ENCODE results near the gene FCN3. TPM values are rescaled to one million over a fixed set of nuclear protein-coding genes. Genes with fewer than 3 reads are reported as not detected.

The FCN3 gene
- total and polyA plus RNA-seq, 10 of the 15 experiments (the other 5 are each of a cell fraction or from before 2014, with no cell fraction given): 0.28 TPM; not detected in 9

GRCh38 chr1:27353166-27353565, 21.5 kb downstream of the FCN3 start:
- no peaks in the 10 kb centered on the region for H3K36me3 ChIP-seq (ENCODE audit: control insufficient read depth in 2 of 2, insufficient read depth in 2 of 2, low read length in 1 of 2)
- no peaks in the 10 kb centered on the region for H4K20me1 ChIP-seq (ENCODE audit: control insufficient read depth, insufficient read depth)
- ChIA-PET POLR2A (no interaction called here), RAD21 (ENCODE audit: unreplicated experiment) (no interaction called here), CTCF (interaction anchor here (1.1 to 8.7 kb wide), 5 partner anchors 12 to 55 kb away, joined by 3 to 126 read pairs (median 14); partner anchors contain the start of gene GPR3), SMC1A (ENCODE audit: uncharacterized antibody, unreplicated experiment) (interaction anchor here (1.2 kb wide), 1 partner anchor 34 kb away, joined by 3 read pairs; no protein-coding TSS in a partner anchor)
- DNase-seq (ENCODE audit: low read depth, low spot score): no peak
- WGBS (ENCODE audit: insufficient coverage, insufficient replicate concordance, low lambda C conversion rate, missing lambda C conversion rate): 96% methylated on average over 13 of the region's 13 CpGs
- no peak overlapping the region for H3K4me2 ChIP-seq (ENCODE audit: control insufficient read depth, insufficient read depth)
- TF ChIP-seq POLR2A (IDR thresholded peaks at IDR 0.05; ENCODE audit: low read depth, low read length) (0 out of 2 replicates have a peak, but pooled peaks have one; percentile 26), SUPT20H (IDR thresholded peaks at IDR 0.05; ENCODE audit: borderline replicate concordance, control insufficient read depth, low read depth, low read length) (no peak)
- no peak overlapping the region for H3K4me3 ChIP-seq
- peaks cover 4% of the 10 kb centered on the region for H3K4me1 ChIP-seq (ENCODE audit: control insufficient read depth, insufficient read depth, low read length)
- no peak overlapping the region for H3K27ac ChIP-seq (ENCODE audit: control insufficient read depth, insufficient read depth)
- in situ Hi-C loops (cut with MboI) (no loop called here), intact Hi-C loops (cut with micrococcal nuclease; ENCODE audit: unreplicated experiment) (no loop called here)
- H2AFZ ChIP-seq (ENCODE audit: control insufficient read depth, low read depth, low read length): no peak overlapping the region
- H3K9me3 ChIP-seq (replicated peaks; ENCODE audit: control insufficient read depth, insufficient read depth, low read length): no peaks in the 10 kb centered on the region
- H3K79me2 ChIP-seq (ENCODE audit: control insufficient read depth, insufficient read depth, low read length): no peaks in the 10 kb centered on the region
- H3K9ac ChIP-seq (ENCODE audit: control insufficient read depth, insufficient read depth, low read length): no peak overlapping the region
- no peaks in the 10 kb centered on the region for H3K27me3 ChIP-seq (replicated peaks in 1 of 2; ENCODE audit: control insufficient read depth in 2 of 2, insufficient read depth in 2 of 2, low read length in 1 of 2)
- BruUV-seq (replicated peaks): no TSS peak
- no peak for FAIRE-seq
- ATAC-seq: no peak

GRCh38 chr1:27351541-27352107, 23.0 kb downstream of the FCN3 start:
- CTCF ChIA-PET: interaction anchor here (0.6 to 8.7 kb wide), 5 partner anchors 20 to 83 kb away, joined by 3 to 126 read pairs (median 3); partner anchors contain the start of gene GPR3
- DNase-seq (ENCODE audit: low read depth, low spot score): no peak
- Histone ChIP-seq H4K20me1 (ENCODE audit: control insufficient read depth, insufficient read depth) (no peaks in the 10 kb centered on the region), H3K4me1 (ENCODE audit: control insufficient read depth, insufficient read depth, low read length) (no peaks in the 10 kb centered on the region; the same call in 1 of the 2 replicates), H3K79me2 (ENCODE audit: control insufficient read depth, insufficient read depth, low read length) (no peaks in the 10 kb centered on the region), H3K4me2 (ENCODE audit: control insufficient read depth, insufficient read depth) (no peak overlapping the region), H3K27me3 (replicated peaks in 1 of 2; ENCODE audit: control insufficient read depth in 2 of 2, insufficient read depth in 2 of 2, low read length in 1 of 2) (no peaks in the 10 kb centered on the region), H3K27ac (ENCODE audit: control insufficient read depth, insufficient read depth) (no peak overlapping the region), H2AFZ (ENCODE audit: control insufficient read depth, low read depth, low read length) (no peak overlapping the region), H3K9me3 (replicated peaks; ENCODE audit: control insufficient read depth, insufficient read depth, low read length) (no peaks in the 10 kb centered on the region), H3K4me3 (no peak overlapping the region), H3K36me3 (ENCODE audit: control insufficient read depth in 2 of 2, insufficient read depth in 2 of 2, low read length in 1 of 2) (no peaks in the 10 kb centered on the region), H3K9ac (ENCODE audit: control insufficient read depth, insufficient read depth, low read length) (no peak overlapping the region)
- FAIRE-seq: no peak
- 90% methylated on average over 7 of the region's 8 CpGs for WGBS (ENCODE audit: insufficient coverage, insufficient replicate concordance, low lambda C conversion rate, missing lambda C conversion rate)
- no peak for ATAC-seq
- POLR2A ChIA-PET: no interaction called here
- in situ Hi-C loops (cut with MboI) (no loop called here), intact Hi-C loops (cut with micrococcal nuclease; ENCODE audit: unreplicated experiment) (no loop called here)
- SMC1A ChIA-PET (ENCODE audit: uncharacterized antibody, unreplicated experiment): no interaction called here
- RAD21 ChIA-PET (ENCODE audit: unreplicated experiment): no interaction called here
- BruUV-seq (replicated peaks): no TSS peak
- no peak for TF ChIP-seq ZNF622 (IDR thresholded peaks at IDR 0.05)
- TF ChIP-seq SUZ12 (IDR thresholded peaks at IDR 0.05; ENCODE audit: unreplicated experiment): no peak
- no peak for TF ChIP-seq PAX5 (IDR thresholded peaks at IDR 0.05; ENCODE audit: borderline replicate concordance, low read depth, low read length)
- TF ChIP-seq RAD21 (IDR thresholded peaks at IDR 0.05; ENCODE audit: insufficient read depth, low read depth, low read length): no peak
- no peak for TF ChIP-seq RFX5 (IDR thresholded peaks at IDR 0.05; ENCODE audit: low read depth, low read length)
- TF ChIP-seq GATAD2B (conservative IDR thresholded peaks at IDR 0.05; ENCODE audit: low read depth): no peak
- no peak for TF ChIP-seq NFXL1 (IDR thresholded peaks at IDR 0.05; ENCODE audit: borderline replicate concordance)
- no peak for TF ChIP-seq BACH1 (IDR thresholded peaks at IDR 0.05; ENCODE audit: borderline replicate concordance)
- no peak for TF ChIP-seq ZBTB4 (CRISPR knock-in tag; IDR thresholded peaks at IDR 0.05)
- TF ChIP-seq CHD4 (IDR thresholded peaks at IDR 0.05): no peak
- TF ChIP-seq ETV6 (conservative IDR thresholded peaks at IDR 0.05 in 1 of 2, IDR thresholded peaks at IDR 0.05 in 1 of 2; ENCODE audit: borderline replicate concordance in 1 of 2, low read depth in 1 of 2): no peak
- TF ChIP-seq NR2C1 (IDR thresholded peaks at IDR 0.05): no peak

Measured in GM12878 (cell line).